NCI-H2081 (cell line): Measurements from ENCODE around the gene ZSWIM6.

Experiments used
- DNase-seq, 2 experiments: peaks; one replicate each; lab custom pipeline; 2025; lab: John Stamatoyannopoulos, UW

ZSWIM6 gene

DNA sequence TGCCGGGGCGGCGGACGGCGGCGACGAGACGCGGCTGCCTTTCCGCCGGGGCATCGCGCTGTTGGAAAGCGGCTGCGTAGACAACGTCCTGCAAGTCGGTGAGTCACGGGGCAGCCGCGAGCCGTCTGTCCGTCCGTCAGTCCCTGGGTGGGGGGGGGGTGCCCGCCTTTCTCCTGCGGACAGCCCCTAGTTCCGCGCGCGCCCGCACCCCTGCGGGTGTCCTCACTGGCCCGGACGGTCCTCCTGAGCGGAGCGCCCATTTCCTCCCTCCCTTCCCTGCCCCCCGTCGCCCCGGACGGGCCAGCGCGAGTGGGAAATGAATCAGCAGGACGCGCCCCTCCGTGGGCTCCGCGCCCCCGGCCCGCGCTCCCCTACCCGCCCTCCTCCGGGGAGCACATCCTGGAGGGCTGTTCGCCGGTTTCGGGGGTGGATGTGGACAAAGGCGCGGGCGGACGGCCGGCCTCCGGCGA, 828 bp downstream of the ZSWIM6 start:
- no peak for DNase-seq

DNA sequence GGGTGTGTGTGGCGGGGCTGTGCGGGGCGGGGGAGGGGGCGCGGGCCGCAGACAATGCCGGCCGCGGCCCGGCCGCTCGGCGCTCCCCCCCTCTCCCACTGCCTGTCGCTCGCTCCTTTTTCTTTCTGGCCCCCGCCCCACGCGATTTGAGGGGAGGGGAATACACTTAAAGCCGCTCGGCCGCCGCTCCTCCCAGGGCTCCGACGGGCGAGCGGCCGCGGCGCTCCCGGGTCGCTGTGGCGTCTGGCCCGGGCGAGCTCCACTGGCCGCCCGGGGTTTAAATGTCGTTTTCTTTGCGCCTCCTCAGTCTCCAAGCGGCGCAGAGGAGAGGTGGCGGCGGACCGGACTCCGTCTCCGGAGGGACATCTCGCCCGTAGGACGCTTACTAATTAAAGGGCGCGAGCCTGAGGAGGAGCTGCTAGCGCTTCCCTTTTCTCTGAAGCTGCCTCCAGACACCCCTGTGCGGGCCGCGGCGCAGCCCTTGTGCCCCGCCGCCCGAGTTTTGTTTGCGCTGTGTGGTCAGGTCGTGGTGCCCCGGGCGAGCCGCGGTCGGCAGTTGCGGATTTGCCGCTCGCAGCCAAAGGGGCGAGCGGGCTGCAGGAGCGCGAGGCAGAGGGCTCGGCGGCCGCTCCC, 1.4 kb downstream of the ZSWIM6 start:
- peak; percentile 14 to 24 for DNase-seq

GRCh38 chr5:61333954-61334867, 2.2 kb downstream of the ZSWIM6 start:
- no peak for DNase-seq

DNA sequence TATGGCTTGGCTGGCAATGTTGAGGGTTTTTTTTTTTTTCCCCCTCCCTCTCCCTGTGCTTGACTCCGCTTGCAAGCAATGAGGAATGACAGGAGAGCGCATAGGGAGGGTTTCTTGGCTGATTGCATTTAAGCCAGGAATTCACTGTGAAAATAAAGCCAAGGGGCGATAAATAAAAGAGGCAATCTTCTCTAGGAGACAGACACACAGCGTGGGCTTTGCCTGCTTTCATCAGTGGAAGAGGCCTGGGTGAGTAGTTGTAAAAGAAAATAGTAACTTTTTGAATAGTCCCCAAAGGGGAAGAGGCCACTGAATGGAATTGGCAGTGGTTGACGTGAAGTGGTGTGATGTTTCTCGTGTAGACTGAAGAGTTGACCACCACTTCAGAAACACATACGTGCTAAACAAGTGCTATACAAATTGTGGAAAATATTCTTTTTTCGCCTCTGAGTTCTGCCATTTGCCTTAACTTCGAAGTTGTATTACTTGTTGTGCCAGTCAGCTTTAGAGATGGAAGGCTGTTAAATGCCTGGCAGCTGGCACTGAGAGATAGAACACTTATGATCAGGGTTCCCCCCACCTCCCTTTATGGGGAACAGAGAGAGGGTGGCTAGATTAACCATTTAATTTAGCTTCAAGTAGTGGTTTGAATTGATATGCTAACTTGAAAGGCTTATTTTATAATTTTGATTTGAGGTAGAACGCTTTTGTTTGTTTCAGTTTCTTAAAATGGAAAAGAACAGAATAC, 3.0 kb downstream of the ZSWIM6 start:
- no peak for DNase-seq

- no peak for DNase-seq
Observed at GRCh38 chr5:61339764-61340163, 7.7 kb downstream of the ZSWIM6 start.

DNA sequence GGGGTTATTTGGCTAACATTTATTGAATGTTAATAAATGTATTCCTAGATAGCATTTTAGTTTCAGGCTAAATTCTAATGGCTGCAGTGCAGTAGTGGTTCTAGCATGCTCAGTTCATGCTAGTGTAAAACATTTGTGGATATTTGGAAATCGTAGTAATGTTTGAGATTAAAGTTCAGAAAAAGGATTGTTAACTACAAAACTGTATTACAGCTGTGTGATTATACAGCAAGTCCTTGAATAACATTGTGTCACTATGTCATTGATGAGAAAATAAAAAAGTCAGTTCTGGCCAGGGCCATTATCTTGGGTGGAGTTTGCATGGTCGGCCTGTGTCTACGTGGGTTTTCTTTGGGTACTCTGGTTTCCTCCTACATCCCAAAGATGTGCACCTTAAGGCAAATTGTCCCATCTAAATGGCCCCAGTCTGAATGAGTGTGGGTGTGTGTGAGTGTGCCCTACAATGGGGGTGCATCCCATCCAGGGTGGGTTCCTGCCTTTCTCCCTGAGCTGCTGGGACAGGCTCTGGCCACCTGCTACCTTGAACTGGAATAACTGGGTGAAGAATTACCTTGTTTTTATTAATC, 8.8 kb downstream of the ZSWIM6 start:
- no peak for DNase-seq

- no peak for DNase-seq
Observed at GRCh38 chr5:61342071-61342501, 10.0 kb downstream of the ZSWIM6 start.

GRCh38 chr5:61344187-61344944, 12.3 kb downstream of the ZSWIM6 start:
- DNase-seq, result no peak

DNA sequence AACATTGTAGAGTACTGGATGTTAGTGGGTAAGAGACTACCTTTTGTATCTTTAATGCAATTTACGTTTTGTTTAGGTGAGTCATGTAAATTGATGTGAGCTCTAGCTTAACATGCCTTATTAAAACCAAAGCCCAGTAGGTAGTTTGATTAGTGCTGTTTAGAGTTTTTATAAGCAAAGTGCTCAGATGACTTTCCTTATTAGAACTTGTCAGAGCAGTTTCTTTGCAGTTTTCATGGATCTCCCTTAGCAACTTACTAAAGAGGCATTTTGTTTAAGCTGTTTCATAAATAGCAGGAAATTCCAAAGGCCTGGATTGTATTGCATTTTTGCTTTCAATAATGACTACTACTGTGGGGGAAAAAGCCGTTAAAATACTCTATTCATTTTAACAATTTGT, 14.5 kb downstream of the ZSWIM6 start:
- no peak for DNase-seq

DNA sequence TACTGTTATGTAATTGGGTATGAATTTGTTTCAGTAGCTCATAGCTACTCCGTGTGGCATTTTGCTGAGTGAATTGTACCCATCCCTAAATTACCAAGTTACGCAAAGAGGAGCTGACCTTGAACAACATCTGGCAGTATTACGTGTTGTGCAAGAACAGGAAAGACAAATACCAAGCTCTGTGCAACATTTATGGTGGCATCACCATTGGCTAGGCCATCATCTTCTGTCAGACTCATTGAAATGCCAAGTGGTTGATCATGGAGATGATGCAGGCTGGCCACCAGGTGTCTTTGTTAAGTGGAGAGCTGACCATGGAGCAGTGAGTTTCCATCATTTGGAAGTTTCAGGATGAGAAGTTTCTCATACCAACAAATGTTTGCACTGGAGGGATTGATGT, 15.0 kb downstream of the ZSWIM6 start:
- DNase-seq, result no peak

GRCh38 chr5:61348447-61348846, 16.4 kb downstream of the ZSWIM6 start:
- no peak for DNase-seq

GRCh38 chr5:61349935-61350334, 17.9 kb downstream of the ZSWIM6 start:
- DNase-seq, result no peak

DNA sequence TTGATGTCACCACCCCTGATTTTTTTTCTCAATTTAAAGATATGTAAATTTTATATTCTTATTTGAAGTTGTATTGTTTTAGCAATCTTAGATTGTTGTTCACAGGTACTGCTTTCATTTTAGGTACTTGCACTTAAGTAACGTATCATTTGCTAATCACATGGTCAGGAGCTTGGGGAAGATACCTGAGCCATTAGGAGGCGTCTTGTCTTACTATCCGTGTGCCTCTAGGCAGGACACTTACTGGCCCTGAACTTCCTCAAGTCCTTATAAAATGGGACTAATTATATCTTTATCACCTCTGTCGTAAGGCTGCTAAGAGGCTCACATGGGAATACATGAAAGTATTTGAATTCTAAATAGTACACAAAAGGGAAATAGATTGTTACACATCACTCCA, 18.5 kb downstream of the ZSWIM6 start:
- no peak for DNase-seq

DNA sequence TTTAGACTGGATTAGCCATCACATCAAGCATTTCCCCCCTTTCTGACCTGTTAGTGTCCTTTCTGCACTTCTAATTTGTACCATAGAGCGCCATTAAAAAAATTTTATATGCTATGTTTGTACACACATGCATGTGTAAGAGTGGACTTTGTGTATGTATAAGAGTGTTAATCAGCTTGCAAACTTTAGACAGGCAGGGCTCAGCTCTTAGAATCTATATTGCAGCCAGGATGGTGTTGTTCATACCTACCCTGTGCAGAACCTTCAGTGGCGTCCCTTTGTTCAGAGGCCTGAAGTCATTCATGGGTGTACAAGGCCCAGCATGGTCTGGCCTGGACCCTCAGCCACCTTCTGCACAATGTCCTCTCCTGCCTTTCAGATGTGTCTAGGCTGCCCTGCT, 19.7 kb downstream of the ZSWIM6 start:
- no peak for DNase-seq

- DNase-seq, result no peak
Observed at GRCh38 chr5:61352180-61352579, 20.1 kb downstream of the ZSWIM6 start.

DNA sequence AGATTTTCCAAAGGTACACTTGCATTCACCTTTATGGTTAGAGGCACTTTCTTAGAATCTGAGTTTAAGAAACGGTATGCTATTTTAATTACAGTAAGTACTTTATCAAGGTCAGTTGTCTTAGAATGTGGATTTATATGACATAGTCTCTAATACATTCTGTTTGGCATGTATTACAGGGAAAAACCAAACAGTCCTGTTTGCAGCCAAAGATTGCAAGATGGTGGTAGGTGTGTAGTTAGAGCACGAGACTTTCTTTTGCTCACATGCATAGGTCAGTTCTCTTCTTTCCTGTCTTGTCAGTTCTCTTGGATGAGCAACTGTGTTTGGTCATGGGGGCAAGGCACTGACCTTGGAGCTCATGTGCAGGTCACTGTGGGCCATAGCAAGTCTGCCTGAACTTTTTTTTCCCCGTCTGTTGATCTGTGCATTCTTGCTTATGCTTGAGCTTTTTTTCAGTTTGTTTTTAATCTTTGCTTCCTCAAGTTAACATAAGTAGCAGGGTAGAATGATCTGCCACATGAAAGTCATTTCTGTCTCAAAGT, 20.6 kb downstream of the ZSWIM6 start:
- no peak for DNase-seq

GRCh38 chr5:61353293-61353692, 21.2 kb downstream of the ZSWIM6 start:
- no peak for DNase-seq

- no peak for DNase-seq
Observed at GRCh38 chr5:61354199-61354598, 22.1 kb downstream of the ZSWIM6 start.

- peak in 1 of 2 experiments; percentile 16 for DNase-seq
Observed at GRCh38 chr5:61357745-61358144, 25.7 kb downstream of the ZSWIM6 start.

GRCh38 chr5:61362796-61363368, 30.8 kb downstream of the ZSWIM6 start:
- DNase-seq, result peak in 1 of 2 experiments; percentile 5
